ENCODE data around the gene NCKAP5.

Gene NCKAP5

DNA sequence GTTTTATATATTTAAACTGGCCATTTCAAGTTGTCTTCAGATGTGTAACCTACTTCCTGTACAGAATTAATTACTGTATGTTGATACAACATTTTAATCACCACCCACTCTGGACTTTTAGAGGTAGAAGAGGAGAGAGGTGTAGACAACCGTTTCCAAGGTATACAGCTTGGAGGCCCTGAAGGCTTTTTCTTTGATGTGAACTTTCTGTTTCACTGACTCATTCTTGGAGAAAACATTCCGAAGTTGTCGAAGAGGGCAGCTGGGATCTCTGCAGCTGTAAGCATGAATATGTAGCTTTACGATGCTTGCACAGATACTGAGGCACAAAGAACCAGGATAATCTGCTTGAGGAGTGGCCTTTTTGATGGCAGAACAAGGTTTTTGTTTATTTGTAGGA lies 137.0 kb downstream of the NCKAP5 start:
- no peak for FAIRE-seq

DNA sequence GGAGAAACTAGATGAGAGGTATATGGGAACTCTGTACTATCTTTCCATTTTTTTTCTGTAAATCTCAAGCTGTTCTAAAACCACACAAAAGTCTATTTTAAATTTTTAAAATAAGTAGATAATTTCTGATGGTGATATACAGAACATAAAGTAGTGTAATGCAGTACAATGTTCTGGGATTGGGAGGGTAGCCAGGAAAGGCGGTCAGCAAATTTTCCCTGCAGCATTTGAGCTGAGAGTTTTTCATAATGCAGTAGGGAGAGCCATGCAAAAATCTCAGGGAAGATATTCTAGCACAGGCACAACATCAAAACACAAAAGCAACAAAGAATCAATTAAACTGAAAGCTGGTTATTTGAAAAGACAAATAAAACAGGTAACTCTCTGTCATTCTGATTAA lies 141.5 kb downstream of the NCKAP5 start:
- DNase-seq (ENCODE audit: low spot score): no peak
- FAIRE-seq: no peak

More for the DNA sequence above, 137.0 kb downstream of the NCKAP5 start:
- DNase-seq (ENCODE audit: low spot score): no peak

DNA sequence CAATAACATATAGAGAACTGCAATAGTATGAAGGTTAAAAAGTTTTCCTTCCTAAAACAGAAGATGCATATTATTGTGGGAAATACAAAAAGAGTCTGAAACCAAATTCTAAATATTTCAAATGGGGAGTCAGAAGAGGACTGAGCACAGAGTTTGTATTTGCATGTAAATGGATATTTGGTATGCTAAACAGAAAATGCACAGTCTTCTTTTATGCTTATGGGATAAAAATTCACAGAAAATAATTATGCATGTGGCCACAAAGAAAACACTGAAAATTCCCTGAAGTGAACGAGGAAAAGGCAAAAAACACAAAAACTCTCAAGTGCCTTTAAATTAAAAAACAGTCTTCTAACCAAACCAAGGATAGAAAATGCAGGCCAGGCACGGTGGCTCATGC lies 142.7 kb downstream of the NCKAP5 start:
- FAIRE-seq (no peak), DNase-seq (ENCODE audit: low spot score) (no peak)

DNA sequence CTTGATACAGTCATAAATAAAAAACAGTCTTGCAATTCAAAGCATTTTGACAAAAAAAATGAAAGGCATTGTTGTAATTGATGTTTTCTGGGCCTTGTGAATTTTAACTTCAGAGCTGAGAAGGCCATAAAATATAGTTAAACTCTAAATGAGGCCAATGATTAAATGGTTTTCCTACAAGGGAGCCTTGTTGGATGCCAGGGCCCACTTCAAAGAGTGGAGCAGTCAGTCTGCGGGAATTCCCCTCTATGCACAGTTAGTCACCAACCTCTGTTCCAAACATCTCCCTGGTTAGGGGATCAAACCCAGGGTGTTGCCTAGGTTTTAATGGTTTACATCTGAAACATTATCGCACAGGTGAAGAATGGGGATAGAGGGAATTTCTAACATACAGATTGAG lies 143.4 kb downstream of the NCKAP5 start:
- FAIRE-seq: no peak
- DNase-seq (ENCODE audit: low spot score): peak; percentile 30

DNA sequence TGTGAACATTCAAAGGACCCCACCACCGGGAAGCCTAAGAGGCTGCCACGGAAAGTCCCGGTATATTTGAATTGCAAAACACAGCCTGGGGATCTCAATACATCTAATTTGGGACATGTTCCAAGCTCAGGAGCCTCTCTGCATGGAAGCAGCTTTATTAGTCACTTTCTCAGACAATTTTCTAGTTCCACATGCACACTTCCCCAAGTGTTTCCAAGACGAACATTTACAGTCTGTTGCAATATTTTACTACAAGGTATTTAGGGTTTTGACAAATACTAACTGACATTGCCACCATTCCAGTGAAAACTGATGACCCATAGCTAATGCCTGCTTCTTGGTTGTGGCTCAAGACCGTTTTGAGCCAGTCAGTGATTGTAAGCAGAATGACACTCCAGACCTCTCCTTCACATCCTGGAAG lies 145.3 kb downstream of the NCKAP5 start:
- DNase-seq (ENCODE audit: low spot score) (no peak), FAIRE-seq (no peak)

DNA sequence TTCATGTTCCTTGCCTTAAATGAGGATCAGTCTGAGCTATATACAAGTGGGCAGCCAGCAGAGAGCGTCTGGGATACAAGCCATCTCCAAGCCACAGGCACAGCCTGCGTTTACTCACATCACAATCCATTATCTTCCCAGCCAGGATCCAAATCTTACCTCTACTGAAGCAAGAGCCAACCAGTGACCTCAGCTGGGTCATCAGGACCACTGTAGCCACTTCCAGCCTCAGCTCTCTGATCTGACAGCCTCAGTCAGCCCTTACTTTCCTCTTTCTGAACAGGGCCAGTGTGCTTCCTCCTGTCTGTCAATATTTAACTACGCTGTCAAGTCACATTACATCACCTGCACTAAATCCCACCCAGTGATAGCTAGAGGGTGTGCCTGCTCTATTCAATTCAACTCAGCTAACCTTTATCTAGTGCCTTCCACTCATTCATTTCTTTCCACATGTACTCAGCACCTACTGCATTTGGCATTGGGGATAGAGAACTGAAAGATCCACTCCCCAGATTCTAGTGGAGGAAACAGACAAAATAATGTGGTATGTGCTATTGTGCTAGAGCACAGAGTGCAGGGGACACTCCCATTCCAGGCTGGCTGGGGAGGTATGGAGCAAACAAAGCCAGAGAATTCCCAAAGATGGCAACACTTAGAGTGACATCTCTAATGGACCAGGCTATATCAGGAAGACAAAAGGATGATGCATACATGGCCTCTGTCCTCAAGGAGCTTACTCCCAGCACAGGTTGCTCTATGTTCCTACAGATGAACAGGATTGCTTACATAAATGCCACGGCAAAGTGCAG lies 146.5 kb downstream of the NCKAP5 start:
- no peak for FAIRE-seq
- DNase-seq (ENCODE audit: low spot score): no peak

DNA sequence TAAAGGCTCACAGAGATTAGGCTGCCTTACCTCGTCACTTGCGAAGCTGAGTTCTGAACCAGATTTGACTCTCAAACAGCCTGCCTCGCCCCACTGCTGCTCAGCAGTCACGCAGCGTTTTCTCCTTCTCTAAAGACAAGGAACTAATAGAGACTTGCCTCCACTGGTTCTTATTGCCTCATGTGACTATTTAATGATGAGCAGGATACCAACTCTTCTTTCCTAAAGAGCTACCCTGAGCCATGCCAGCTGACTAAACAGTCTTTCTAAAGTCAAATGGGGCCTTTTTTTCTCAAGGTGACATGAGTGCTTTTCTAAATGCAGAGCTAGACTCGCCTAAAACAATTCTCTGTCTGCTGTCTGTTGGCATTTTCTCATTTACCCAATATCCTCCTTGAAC lies 147.5 kb downstream of the NCKAP5 start:
- no peak for FAIRE-seq
- DNase-seq (ENCODE audit: low spot score): no peak

DNA sequence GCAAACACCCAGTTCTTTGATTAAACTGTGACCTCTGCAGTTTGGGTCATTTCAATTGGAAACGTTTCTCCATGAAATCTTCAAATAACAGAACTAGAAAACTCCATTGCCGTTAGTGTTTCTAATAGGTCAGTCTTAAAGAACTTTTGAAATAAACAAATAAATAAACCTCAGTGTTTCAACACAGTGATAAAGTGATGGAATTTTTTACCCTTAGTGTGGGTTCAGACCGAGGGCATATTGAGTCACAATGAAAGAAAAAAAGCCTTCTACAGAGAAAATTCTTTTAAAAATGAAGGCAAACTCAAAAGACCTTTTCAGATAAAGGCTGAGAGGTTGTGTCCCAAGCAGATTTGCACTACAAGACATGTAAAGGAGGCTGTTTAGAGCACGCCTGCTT lies 149.6 kb downstream of the NCKAP5 start:
- FAIRE-seq (no peak), DNase-seq (ENCODE audit: low spot score) (no peak)

DNA sequence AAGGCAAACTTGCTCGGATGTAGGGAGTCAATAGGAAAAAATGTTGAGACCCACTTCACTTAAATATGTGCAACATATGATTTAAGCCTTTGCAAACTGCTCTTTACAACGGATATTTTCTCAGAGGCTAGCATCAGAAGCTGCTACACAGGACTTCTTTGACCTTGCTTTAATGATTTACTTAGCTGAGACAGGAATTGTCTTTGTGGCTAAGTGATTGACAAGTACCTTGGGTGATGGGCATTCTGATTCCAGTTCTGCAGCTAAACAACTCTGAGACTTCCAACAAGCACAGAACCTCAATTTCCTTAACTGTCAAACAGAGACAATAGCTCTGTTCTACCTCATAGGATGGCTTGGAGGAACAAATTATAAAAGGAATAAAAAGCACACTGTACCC lies 150.2 kb downstream of the NCKAP5 start:
- FAIRE-seq (no peak), DNase-seq (ENCODE audit: low spot score) (no peak)

DNA sequence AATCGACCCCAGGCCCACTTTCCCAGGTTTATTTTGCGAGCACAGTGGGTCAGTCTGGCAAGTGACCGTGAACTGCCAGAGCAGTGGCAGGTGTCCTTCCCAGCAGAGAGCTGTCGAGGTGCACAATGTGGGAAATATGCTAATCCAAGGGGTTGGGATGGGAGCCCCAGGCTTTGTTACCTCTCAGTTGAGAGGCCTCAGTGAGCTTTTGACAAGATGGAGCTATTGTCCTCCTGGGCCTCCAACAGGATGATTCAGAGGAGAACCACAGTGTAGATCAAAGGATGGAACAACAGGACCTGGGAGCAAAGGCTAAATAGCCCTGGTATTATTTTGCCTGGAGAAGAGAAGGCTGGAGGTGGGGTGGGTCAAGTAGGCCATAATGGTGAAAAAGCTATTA lies 150.8 kb downstream of the NCKAP5 start:
- no peak for FAIRE-seq
- no peak for DNase-seq (ENCODE audit: low spot score)

DNA sequence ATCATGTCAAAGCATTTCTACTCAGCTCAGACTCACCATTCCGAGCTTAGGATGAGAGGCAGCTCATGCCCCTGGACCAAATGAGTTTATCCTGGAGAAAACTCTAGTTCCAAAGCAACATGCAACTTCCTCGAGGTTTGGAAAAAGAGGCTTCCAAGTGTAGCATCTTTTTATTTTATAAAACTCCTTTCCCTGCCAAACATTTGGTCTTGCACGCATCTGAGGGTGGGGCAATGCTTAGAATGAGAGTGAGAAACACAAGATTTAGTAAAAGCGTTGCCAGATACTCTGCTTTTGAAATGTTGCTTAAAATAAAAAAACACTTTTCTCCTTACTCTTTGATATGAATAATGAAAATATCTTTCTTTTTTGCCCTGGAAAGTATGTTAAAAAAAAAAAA lies 151.5 kb downstream of the NCKAP5 start:
- no peak for DNase-seq (ENCODE audit: low spot score)
- FAIRE-seq: no peak

DNA sequence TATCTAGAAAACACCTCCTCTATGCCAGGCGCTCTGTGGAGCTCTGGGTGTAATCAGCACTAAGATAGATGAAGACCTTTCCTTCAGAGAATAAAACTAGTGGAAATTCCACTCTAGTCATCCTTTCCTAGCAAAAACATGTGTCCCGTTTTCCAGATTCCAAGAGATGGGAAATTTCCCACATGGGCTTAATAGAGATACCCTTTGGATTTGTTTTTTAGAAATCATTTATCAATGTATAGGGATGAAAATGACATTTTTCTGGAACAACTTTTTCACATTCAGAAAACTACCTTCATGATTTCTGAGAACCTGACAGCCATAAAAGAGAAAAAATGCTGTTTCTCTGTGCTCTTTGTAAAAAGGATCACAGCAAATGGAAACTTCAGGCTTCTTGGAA lies 152.1 kb downstream of the NCKAP5 start:
- DNase-seq (ENCODE audit: low spot score) (no peak), FAIRE-seq (no peak)

DNA sequence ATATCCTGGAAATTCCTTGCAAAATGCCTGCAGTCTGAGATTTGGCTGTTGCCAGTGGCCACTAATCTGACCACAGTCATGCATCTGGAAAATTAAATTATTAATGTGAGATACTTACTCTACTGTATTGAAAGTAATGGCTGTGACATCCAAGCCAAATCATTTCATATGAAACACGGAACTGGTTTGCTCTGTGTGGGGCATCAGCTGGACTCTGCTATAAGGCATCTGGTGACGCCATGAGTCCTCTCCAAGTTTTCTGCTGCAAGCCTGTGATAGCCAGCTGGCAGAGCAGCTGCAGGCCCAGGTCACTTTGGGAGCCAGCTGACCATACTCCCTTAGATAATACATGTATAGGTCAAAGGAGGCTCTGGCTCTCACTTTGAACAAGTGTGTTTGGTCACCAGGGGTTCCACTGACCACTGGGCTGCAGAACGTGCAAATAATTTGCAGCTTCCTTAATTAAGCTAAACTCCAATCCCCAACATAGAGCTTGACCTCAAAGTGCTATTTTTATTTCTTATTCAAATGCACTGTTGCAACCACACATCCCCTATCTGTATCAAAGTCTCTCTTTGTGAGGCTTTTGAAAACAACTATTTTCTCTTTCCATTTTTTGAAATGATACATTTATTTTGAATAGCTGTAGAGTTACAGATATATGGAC lies 152.9 kb downstream of the NCKAP5 start:
- FAIRE-seq: no peak
- DNase-seq (ENCODE audit: low spot score): no peak

DNA sequence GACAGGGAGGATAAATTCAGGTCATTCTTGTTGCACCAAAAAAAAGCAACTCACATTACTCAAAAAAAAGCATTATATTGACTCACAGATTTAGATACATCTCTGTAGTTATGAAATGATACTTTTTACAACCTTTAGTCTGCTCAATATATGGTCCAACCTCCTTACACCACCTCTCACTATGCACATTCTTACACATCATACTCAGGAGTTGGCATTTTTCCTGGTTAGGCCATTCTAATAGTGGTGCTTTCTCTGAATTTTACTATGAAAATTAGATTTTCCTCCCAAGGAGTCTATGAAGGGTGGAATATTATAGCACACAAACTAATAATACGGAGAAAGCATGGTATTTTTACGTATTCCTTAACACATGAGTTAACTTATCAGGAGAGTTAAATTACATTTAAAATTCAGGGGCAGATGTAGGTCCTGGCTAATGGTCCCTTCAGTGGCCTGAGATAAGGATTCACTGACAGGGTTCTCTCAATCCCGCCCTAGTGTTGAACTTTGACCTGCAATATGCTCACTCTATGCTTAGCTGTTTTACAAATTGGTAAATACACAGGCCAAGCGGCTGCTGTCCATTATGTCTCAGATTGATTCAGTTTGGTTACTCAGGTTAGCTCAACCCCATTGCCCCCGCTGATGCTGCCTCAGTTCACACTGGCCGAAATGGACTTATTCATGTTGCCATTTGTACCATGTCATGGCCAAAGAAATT lies 153.6 kb downstream of the NCKAP5 start:
- FAIRE-seq: no peak
- no peak for DNase-seq (ENCODE audit: low spot score)

DNA sequence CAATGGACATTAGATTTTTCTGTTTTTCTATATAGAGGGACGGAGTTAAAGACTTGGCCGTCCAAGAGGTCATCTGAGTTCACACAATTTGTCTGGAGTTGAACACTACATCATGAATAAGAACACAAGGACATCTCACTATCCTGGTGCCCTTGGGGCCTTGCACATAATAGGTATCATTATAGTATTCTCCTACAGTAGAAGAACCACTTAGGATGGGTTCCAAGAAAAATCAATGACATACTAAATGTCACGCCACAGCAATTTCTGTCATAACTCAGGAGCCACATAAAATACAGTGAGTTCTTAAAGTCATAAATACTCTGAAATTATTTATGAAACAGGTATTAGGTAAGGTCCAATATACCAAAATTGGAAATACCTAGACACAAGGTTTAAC lies 154.4 kb downstream of the NCKAP5 start:
- no peak for FAIRE-seq
- DNase-seq (ENCODE audit: low spot score): no peak

DNA sequence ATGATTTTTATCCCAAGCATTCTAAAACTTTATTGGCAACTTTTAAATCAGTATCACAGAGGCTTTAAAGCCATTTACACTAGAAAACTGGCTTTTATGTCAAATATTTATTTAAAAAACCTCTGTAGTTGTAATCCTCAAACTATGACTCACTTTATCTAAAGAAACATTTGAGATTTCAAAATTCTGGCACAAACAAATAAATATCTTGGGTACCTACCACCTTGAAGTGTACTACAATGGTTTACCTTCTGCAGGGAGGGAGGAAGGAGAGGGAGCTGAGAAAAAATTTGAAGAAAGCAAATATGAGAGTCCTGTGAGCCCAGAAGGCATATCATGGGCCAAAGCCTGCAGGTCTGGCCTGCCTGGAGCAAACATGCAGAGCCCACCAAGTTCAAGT lies 155.6 kb downstream of the NCKAP5 start:
- no peak for FAIRE-seq
- no peak for DNase-seq (ENCODE audit: low spot score)

DNA sequence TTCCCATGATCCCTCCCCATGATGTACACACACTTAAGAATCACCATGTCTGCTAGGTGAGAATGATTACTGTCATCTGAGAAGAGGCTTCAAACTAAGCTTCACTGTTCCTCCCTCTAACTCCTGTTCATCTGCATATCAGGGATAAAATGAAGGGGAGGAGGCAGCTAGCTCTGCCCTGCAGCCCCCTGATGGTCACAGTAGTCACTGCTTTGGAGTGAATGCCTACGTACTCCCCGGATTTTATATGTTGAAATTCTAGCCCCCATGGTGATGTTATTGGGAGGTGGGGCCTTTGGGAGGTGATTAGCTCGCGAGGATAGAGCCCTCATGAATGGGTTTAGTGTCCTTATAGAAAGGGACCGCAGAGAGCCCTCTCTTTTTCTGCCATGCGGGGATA lies 156.4 kb downstream of the NCKAP5 start:
- DNase-seq (ENCODE audit: low spot score) (no peak), FAIRE-seq (no peak)

DNA sequence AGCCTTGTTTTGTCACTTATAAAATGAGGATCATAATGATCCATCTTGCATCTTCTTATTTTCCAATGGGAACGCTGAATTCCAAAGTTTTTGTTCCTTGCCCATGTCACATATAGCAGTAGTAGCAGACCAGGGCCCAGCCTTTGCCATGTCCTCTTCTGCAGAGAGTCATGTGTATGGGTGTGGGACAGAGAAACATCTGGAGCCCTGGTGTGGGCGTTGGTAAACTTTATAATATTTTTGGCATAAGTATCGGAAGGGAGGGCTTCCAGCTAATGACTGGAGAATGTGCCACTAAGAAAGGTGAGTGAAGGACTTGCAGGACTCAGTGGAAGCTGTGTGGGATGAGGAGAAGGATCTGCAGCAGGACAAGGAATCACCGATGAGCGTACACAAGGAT lies 157.2 kb downstream of the NCKAP5 start:
- DNase-seq (ENCODE audit: low spot score) (no peak), FAIRE-seq (no peak)

DNA sequence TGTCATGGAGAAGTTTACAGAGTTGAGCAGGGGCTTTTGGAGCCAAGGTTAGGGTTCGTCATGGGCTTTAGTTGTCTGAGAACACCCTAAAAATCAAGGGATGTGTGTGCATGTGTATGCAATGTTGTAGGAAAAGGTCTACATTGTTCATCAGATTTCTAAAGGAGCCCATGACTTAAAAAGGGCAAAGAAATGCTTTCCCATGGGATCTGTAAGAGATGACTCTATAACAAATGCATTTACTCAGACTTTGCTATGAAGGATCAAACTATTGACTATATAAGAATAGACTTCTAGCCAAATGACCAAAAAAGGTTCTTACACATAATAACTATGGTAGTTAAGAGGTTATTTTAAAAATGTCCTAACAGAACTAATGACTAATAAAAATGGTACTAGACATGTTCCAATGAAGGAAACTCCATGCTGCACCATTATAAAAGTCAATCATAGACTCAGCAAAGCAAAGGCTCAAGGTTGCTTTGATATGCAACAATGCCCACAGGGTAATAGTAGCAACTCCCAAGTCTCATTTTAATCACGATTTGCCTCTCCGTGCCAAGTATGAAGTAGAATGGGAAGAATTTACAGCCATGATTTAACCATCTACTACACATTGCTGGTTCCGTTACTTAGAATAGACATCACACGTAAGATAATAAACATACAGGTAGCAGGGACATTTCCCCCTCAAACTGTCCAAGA lies 158.5 kb downstream of the NCKAP5 start:
- FAIRE-seq (no peak), DNase-seq (ENCODE audit: low spot score) (no peak)

DNA sequence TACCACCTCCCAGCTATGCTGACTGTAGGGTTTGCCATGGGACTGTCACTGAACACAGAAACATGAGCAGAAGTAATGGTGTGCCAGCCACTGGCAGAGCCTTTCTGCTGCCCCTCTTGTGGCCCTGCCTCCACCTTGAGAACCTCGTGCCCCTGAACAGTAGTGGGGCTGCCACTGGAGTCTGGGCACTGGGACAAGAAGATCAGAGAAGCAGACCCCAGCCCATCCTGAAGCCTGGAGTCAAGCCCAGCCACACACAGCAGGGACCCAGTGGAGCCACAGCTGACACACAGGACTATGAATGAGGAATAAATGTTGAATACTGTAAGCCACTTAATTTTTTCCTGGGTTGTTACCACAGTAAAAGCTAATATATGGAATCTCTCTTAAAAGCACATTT lies 159.6 kb downstream of the NCKAP5 start:
- DNase-seq (ENCODE audit: low spot score) (no peak), FAIRE-seq (no peak)

DNA sequence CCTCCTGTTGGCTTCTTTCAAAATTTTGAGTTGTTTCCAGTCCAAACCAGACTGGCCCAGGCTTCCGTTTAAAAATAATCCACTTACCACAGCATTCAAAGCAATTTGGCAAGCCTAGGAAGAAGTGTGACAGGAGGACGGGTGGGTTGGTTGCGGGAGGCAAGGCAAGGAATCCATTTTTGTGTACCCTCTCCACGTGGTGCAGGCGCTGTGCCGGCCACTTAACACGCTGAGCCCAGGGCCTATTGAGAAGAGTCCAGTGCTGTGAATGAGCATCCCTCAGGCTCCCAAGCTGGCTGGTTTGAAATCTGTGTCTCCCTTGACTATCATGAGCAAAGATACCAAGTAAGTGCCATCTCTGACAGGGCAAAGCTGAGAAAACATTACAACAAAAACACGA lies 160.9 kb downstream of the NCKAP5 start:
- FAIRE-seq (no peak), DNase-seq (ENCODE audit: low spot score) (no peak)

DNA sequence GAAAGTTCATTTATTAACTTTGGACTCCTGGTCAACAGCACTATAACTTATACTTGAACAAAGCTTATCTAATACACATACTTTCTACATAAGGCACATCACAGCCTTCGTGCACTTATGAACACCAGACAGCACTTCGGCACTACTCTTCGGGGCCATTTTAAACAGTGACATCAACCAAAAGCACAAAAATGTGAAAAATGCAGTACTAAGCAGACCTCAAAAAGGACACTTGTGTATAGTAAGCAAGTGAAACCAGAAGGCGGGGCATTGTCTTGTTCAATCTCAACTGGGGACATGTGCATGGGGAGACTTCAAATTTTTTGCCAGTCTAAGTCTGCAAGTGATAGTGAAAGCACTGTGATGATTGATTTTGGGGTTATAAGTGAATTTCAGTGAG lies 163.0 kb downstream of the NCKAP5 start:
- DNase-seq (ENCODE audit: low spot score) (no peak), FAIRE-seq (no peak)

Measured in urothelium cell line (cell line).